ENCODE measurements around the gene CCM2. TPM values are rescaled to one million over a fixed set of nuclear protein-coding genes. Genes with fewer than 3 reads are reported as not detected.

The CCM2 gene
- total and polyA plus RNA-seq, 9 donors = 16.2 to 34.6 (median 23.1) TPM

DNA sequence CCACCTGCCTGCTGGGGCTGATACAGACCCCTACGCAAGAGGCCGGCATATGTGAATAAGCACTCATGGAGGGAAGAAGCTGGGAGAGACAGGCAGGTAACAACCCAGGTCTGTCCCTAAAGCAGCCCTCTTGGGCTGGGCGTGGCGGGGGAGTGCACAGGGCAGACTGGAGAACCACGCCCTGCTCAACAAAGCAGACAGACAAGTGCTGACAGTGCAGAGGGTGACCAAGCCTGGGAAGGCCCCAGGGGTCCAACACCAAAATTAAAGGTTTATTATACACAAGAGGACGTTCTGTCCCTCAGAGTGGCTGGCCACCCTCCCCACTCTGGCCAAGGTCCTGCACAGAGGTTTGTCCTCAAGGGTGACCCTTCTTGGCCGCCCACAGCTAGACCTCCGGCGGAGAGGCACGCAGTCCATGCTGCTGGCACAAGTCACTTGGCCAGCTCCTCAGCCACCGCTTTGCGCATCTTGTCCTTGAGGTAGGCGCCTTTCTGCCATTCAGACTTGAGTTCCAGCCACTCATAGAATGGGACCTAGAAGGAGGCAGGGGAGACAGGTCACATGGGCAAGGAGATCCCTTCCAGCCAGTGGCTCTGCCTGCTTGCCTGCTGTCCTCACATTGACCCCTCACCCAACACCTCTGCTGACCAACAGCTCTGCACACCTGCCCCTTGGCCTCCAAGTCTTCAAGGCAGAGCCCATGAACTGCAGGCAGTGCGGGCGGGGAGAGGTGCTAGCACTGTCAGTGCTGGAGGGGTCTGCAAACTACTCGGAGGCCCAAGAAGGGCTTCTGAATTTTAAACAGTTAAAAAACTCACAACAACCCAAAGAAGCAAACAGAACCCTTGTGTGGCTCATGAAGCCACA, 100.1 kb downstream of the CCM2 start:
- no peaks in the 10 kb centered on the region for H3K4me1 ChIP-seq (ENCODE audit: insufficient read depth)
- H3K9me3 ChIP-seq = no peaks in the 10 kb centered on the region
- no peak overlapping the region for H3K27ac ChIP-seq
- TF ChIP-seq, protein P1, sequence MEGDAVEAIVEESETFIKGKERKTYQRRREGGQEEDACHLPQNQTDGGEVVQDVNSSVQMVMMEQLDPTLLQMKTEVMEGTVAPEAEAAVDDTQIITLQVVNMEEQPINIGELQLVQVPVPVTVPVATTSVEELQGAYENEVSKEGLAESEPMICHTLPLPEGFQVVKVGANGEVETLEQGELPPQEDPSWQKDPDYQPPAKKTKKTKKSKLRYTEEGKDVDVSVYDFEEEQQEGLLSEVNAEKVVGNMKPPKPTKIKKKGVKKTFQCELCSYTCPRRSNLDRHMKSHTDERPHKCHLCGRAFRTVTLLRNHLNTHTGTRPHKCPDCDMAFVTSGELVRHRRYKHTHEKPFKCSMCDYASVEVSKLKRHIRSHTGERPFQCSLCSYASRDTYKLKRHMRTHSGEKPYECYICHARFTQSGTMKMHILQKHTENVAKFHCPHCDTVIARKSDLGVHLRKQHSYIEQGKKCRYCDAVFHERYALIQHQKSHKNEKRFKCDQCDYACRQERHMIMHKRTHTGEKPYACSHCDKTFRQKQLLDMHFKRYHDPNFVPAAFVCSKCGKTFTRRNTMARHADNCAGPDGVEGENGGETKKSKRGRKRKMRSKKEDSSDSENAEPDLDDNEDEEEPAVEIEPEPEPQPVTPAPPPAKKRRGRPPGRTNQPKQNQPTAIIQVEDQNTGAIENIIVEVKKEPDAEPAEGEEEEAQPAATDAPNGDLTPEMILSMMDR (IDR thresholded peaks at IDR 0.05) = no peak
- TF ChIP-seq EP300 (IDR thresholded peaks at IDR 0.05) (no peak), POLR2A (IDR thresholded peaks at IDR 0.05) (no peak)
- 84 to 92% (median 86%) methylated on average over 16 of the region's 16 CpGs for WGBS, 3 donors
- intact Hi-C loops (cut with DNase I) = loop anchor here in 1 of 4 donors (10.0 kb wide), 1 partner anchor 95 kb away; the partner anchor contains the start of gene CCM2
- no peaks in the 10 kb centered on the region for H3K36me3 ChIP-seq
- no peak overlapping the region for H3K4me3 ChIP-seq
- no peak for DNase-seq
- no peaks in the 10 kb centered on the region for H3K27me3 ChIP-seq

DNA sequence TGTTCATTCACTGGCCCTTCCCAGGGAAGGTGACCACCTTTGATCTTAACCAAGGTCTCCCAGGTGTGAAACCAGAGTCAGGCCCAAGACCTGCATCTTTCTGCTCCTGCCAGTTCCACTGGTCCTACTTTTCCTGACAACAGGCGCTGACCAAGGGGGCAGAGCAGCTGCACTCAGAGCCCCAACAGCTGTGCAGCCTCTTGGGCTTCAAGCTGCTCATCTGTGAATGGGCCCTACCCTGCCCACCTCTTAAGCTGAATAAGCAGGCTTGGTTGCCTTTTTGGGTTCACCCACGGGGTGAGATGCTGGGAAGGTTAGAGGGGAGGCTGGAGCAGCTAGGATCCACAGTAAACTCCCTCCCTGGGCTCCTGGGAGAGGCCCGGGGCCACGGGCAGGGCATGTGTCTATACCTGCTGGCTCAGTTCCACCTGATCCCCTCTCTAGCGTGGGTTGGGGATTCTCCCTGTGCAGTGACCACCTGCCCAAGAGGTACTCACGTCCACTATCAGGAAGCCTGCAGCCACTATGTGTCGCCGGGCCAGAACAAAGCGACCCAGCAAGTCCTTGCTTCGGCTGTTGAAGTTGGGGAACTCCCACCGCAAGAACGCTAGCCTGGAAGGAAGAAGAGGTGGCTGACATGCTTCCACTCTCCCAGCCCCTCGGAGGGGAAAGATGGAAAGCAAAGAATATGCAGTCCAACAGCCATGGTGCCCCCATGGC, 100.9 kb downstream of the CCM2 start:
- no peaks in the 10 kb centered on the region for H3K36me3 ChIP-seq
- intact Hi-C loops (cut with DNase I) = loop anchor here in 1 of 4 donors (10.0 kb wide), 1 partner anchor 96 kb away; the partner anchor contains the start of gene CCM2
- H3K4me3 ChIP-seq = no peak overlapping the region
- TF ChIP-seq EP300 (IDR thresholded peaks at IDR 0.05) (no peak), POLR2A (IDR thresholded peaks at IDR 0.05) (no peak)
- TF ChIP-seq, protein P1 (IDR thresholded peaks at IDR 0.05) = no peak
- no peaks in the 10 kb centered on the region for H3K4me1 ChIP-seq (ENCODE audit: insufficient read depth)
- WGBS, 3 donors = 86 to 94% (median 87%) methylated on average over 13 of the region's 13 CpGs
- DNase-seq = no peak
- H3K27me3 ChIP-seq = no peaks in the 10 kb centered on the region
- no peaks in the 10 kb centered on the region for H3K9me3 ChIP-seq
- no peak overlapping the region for H3K27ac ChIP-seq

DNA sequence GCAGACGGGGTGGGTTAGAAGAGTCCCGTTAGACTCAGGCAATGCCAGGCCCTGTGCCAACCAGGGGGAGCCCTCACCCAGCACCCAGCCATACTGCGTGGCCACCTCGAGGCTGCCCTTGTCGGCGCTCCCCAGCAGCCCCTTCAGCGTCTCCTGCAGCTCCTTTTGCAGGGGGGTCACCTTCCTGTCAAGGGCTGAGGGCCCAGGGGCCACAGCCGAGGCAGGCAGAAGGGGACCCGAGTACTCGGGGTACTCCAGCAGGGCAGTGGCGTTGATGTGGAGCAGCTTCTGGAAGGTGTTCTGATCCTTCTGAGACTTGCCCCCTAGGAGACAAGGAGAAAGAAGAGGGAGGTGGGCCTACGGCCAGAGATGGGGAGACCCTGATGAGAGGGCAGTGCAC, 101.7 kb downstream of the CCM2 start:
- no peak overlapping the region for H3K4me3 ChIP-seq
- no peaks in the 10 kb centered on the region for H3K27me3 ChIP-seq
- intact Hi-C loops (cut with DNase I) = loop anchor here in 1 of 4 donors (10.0 kb wide), 1 partner anchor 97 kb away; the partner anchor contains the start of gene CCM2
- TF ChIP-seq, protein P1 (IDR thresholded peaks at IDR 0.05) = no peak
- TF ChIP-seq POLR2A (IDR thresholded peaks at IDR 0.05) (no peak), EP300 (IDR thresholded peaks at IDR 0.05) (no peak)
- H3K4me1 ChIP-seq (ENCODE audit: insufficient read depth) = no peaks in the 10 kb centered on the region
- no peak overlapping the region for H3K27ac ChIP-seq
- DNase-seq = no peak
- no peaks in the 10 kb centered on the region for H3K9me3 ChIP-seq
- H3K36me3 ChIP-seq = no peaks in the 10 kb centered on the region
- WGBS, 3 donors = 87 to 90% (median 90%) methylated on average over 12 of the region's 12 CpGs

All from ovary (tissue), 9 donors.